ENCODE results near the gene HS3ST4.

GRCh38 chr16:25817876-25818275 lies 126.1 kb downstream of the HS3ST4 start:
- TF ChIP-seq POLR2A (IDR thresholded peaks at IDR 0.05) (no peak), CTCF (IDR thresholded peaks at IDR 0.05) (no peak)

All from thyroid gland (tissue), 4 donors.